Stimulated activated CD4-positive, alpha-beta T cell treated with anti-CD3 and anti-CD28 coated beads, Interleukin-12 subunit alpha, Interleukin-12 subunit beta, amount 100 ng/mL, for 48 hours (primary cell): ENCODE results near the gene TTC39C.
"Not testable (repeated sequence)": the region's sequence is repeated elsewhere in the genome, so short reads cannot be mapped to it uniquely, and the experiment has no call there.

Experiments
- DNase-seq, 3 donors: peaks; one replicate each; pipeline ENCODE4 v3.0.0-alpha.2; 2020; ENCODE audit warnings: low read depth in 2 of 3, low spot score in 1 of 3

TTC39C gene

GRCh38 chr18:24015639-24016631 lies 1.4 kb downstream of the TTC39C start:
- no peak for DNase-seq

GRCh38 chr18:24016643-24017042 lies 2.1 kb downstream of the TTC39C start:
- DNase-seq, result no peak

- DNase-seq, result peak in 1 of 3 donors; percentile 21
Measured at GRCh38 chr18:24018299-24018886, 3.8 kb downstream of the TTC39C start.

- DNase-seq, result peak in 2 of 3 donors; percentile 36 to 73
Measured at GRCh38 chr18:24019641-24020331, 5.2 kb downstream of the TTC39C start.

- no peak for DNase-seq
Measured at GRCh38 chr18:24021505-24021904, 7.0 kb downstream of the TTC39C start.

GRCh38 chr18:24022161-24022560 lies 7.6 kb downstream of the TTC39C start:
- DNase-seq, result no peak

GRCh38 chr18:24023185-24023814 lies 8.7 kb downstream of the TTC39C start:
- no peak for DNase-seq

- no peak for DNase-seq
Measured at GRCh38 chr18:24024425-24024824, 9.9 kb downstream of the TTC39C start.

GRCh38 chr18:24026457-24026856 lies 11.9 kb downstream of the TTC39C start:
- DNase-seq, result no peak

GRCh38 chr18:24027156-24027827 lies 12.7 kb downstream of the TTC39C start:
- no peak for DNase-seq

- not testable (repeated sequence) for DNase-seq
Measured at GRCh38 chr18:24028946-24029345, 14.4 kb downstream of the TTC39C start.

- DNase-seq, result no peak
Measured at GRCh38 chr18:24031318-24031717, 16.8 kb downstream of the TTC39C start.

- DNase-seq, result no peak
Measured at GRCh38 chr18:24031916-24032315, 17.4 kb downstream of the TTC39C start.

GRCh38 chr18:24033641-24034412 lies 19.3 kb downstream of the TTC39C start:
- no peak for DNase-seq

- DNase-seq, result no peak
Measured at GRCh38 chr18:24035316-24035715, 20.8 kb downstream of the TTC39C start.

- no peak for DNase-seq
Measured at GRCh38 chr18:24039671-24040070, 25.1 kb downstream of the TTC39C start.

GRCh38 chr18:24041691-24042090 lies 27.1 kb downstream of the TTC39C start:
- DNase-seq, result no peak

GRCh38 chr18:24043403-24043802 lies 28.8 kb downstream of the TTC39C start:
- DNase-seq, result no peak

- no peak for DNase-seq
Measured at GRCh38 chr18:24048261-24048660, 33.7 kb downstream of the TTC39C start.

- DNase-seq, result no peak
Measured at GRCh38 chr18:24049142-24049541, 34.6 kb downstream of the TTC39C start.
